22Rv1 (cell line): Measurements from ENCODE around the gene IFNA4.
"Not testable (repeated sequence)": the region's sequence is repeated elsewhere in the genome, so short reads cannot be mapped to it uniquely, and the experiment has no call there.

Source experiments
- CTCF ChIP-seq: fragments of 450-650 bp; IDR thresholded peaks from 2 replicates; pipeline ENCODE4 v1.5.1; 2017; ENCODE audit warnings: mild to moderate bottlenecking
- ZFX ChIP-seq: fragments of 450-650 bp; IDR thresholded peaks from 2 replicates; pipeline ENCODE4 v1.6.1; 2017; ENCODE audit warnings: antibody characterized with exemption, borderline replicate concordance

- not testable (repeated sequence) for TF ChIP-seq CTCF, ZFX
Observed at GRCh38 chr9:21187487-21187886, at the start of gene IFNA4.
